H1 (cell line): ENCODE measurements around the gene OGFOD3. TPM values are rescaled to one million over a fixed set of nuclear protein-coding genes. Genes with fewer than 3 reads are reported as not detected.

Experiments
- CTCF ChIA-PET: fragments of 300-600 bp; sonication (Branson Sonifier 250); formaldehyde crosslinking; loops from one replicate; lab custom pipeline; 2021; ENCODE audit not compliant: partially characterized antibody; lab: Charles Lee
- POLR2A ChIA-PET: fragments of 300-600 bp; sonication (Branson Sonifier 250); formaldehyde crosslinking; loops from one replicate; lab custom pipeline; 2021; ENCODE audit warnings: inconsistent platforms; ENCODE audit not compliant: partially characterized antibody; lab: Charles Lee
- DNase-seq, 2 experiments: peaks; one replicate each; pipeline versions ENCODE4 v3.0.0 to v3.0.0-alpha.2; 2010 to 2022; ENCODE audit warnings: low spot score in 2 of 2, low read depth in 1 of 2, mixed read lengths in 1 of 2
- FAIRE-seq: peaks from 2 replicates; lab custom pipeline; 2011; peaks lifted over from hg19 to GRCh38; lab: Jason Lieb, UNC
- H2AFZ ChIP-seq: 2 replicates; pipeline ENCODE4 v1.8.1; 2012; ENCODE audit warnings: low read length, inconsistent platforms
- H2AK5ac ChIP-seq: 2 replicates; pipeline ENCODE4 v1.6.1; 2013; ENCODE audit warnings: low read depth, low read length
- H2BK120ac ChIP-seq: replicated peaks from 2 replicates; pipeline ENCODE3; 2013; ENCODE audit warnings: low read depth, low read length, inconsistent platforms
- H2BK12ac ChIP-seq: 2 replicates; pipeline ENCODE4 v1.6.1; 2013; ENCODE audit warnings: low read depth, low read length
- H2BK15ac ChIP-seq: 2 replicates; pipeline ENCODE4 v1.6.1; 2013; ENCODE audit warnings: low read length
- H2BK20ac ChIP-seq: 2 replicates; pipeline ENCODE4 v1.6.1; 2013; ENCODE audit warnings: low read length
- H2BK5ac ChIP-seq: 2 replicates; pipeline ENCODE4 v1.6.1; 2013; ENCODE audit warnings: low read depth, low read length
- H3K14ac ChIP-seq: 2 replicates; pipeline ENCODE4 v1.6.1; 2013; ENCODE audit warnings: inconsistent platforms; ENCODE audit not compliant: insufficient read length
- H3K18ac ChIP-seq: 2 replicates; pipeline ENCODE4 v1.6.1; 2013; ENCODE audit warnings: low read length; ENCODE audit errors: extremely low read depth
- H3K23ac ChIP-seq: 2 replicates; pipeline ENCODE4 v1.6.1; 2013; ENCODE audit warnings: inconsistent platforms; ENCODE audit not compliant: insufficient read length
- H3K23me2 ChIP-seq: 2 replicates; pipeline ENCODE4 v1.6.1; 2013; ENCODE audit warnings: low read depth, low read length
- H3K27ac ChIP-seq: 2 replicates; pipeline ENCODE4 v1.6.1; 2011; ENCODE audit warnings: low read depth, low read length, inconsistent platforms
- H3K27me3 ChIP-seq, 4 experiments: replicated peaks in 1 of 4; 1 replicate in 1 of 4; 2 replicates in 3 of 4; pipeline versions ENCODE4 v1.6.1 to v1.8.1; 2011 to 2013; ENCODE audit warnings: low read length in 3 of 4, mild to moderate bottlenecking in 3 of 4, inconsistent platforms in 2 of 4, mixed read lengths in 2 of 4, moderate library complexity in 1 of 4; ENCODE audit not compliant: control insufficient read depth in 3 of 4, insufficient read depth in 3 of 4; ENCODE audit errors: extremely low read depth in 1 of 4
- H3K36me3 ChIP-seq, 4 experiments: 2 replicates each; pipeline versions ENCODE4 v1.6.1 to v1.8.1; 2011 to 2013; ENCODE audit warnings: mild to moderate bottlenecking in 4 of 4, low read length in 3 of 4, moderate library complexity in 2 of 4, control low read depth in 1 of 4, inconsistent platforms in 1 of 4; ENCODE audit not compliant: insufficient read depth in 4 of 4, control insufficient read depth in 2 of 4
- H3K4ac ChIP-seq: replicated peaks from 2 replicates; pipeline ENCODE3; 2013; ENCODE audit warnings: low read length, low read depth, mixed read lengths, inconsistent platforms; ENCODE audit not compliant: insufficient read length
- H3K4me1 ChIP-seq, 4 experiments: replicated peaks in 1 of 4; 1 replicate in 1 of 4; 2 replicates in 3 of 4; pipeline versions ENCODE4 v1.6.1 to v1.8.1; 2011 to 2013; ENCODE audit warnings: low read length in 3 of 4, inconsistent platforms in 2 of 4, mixed read lengths in 1 of 4; ENCODE audit not compliant: insufficient read depth in 4 of 4, control insufficient read depth in 3 of 4
- H3K4me2 ChIP-seq, 2 experiments: 2 replicates each; pipeline versions ENCODE4 v1.6.1 to v1.8.1; 2011 to 2013; ENCODE audit warnings: low read depth in 2 of 2, low read length in 2 of 2, control low read depth in 1 of 2, inconsistent platforms in 1 of 2, mild to moderate bottlenecking in 1 of 2; ENCODE audit not compliant: insufficient read depth in 1 of 2
- H3K4me3 ChIP-seq, 4 experiments: fragments of 200-600, 300-600 bp in 1 of 4; sonication (generic), shearing (Covaris generic), sonication (Bioruptor Twin) in 1 of 4; 2 replicates each; pipeline versions ENCODE4 v1.5.1 to v1.8.1; 2011 to 2016; ENCODE audit warnings: low read length in 4 of 4, low read depth in 3 of 4, control low read depth in 2 of 4, inconsistent platforms in 2 of 4, mild to moderate bottlenecking in 2 of 4, mixed read lengths in 1 of 4, moderate library complexity in 1 of 4; ENCODE audit not compliant: insufficient read depth in 2 of 4; ENCODE audit errors: extremely low read depth in 1 of 4
- H3K56ac ChIP-seq: replicated peaks from 2 replicates; pipeline ENCODE3; 2013; ENCODE audit warnings: low read depth, mild to moderate bottlenecking, mixed read lengths, low read length, inconsistent platforms; ENCODE audit not compliant: insufficient read length
- H3K79me1 ChIP-seq: 2 replicates; pipeline ENCODE4 v1.6.1; 2013; ENCODE audit warnings: low read depth, low read length, control low read depth
- H3K79me2 ChIP-seq, 2 experiments: 2 replicates each; pipeline versions ENCODE4 v1.6.1 to v1.8.1; 2012 to 2013; ENCODE audit warnings: low read length in 2 of 2, mild to moderate bottlenecking in 2 of 2, inconsistent platforms in 1 of 2; ENCODE audit not compliant: insufficient read depth in 2 of 2, control insufficient read depth in 1 of 2
- H3K9ac ChIP-seq, 4 experiments: replicated peaks in 1 of 4; 1 replicate in 1 of 4; 2 replicates in 3 of 4; pipeline versions ENCODE4 v1.6.1 to v1.8.1; 2011 to 2013; ENCODE audit warnings: low read depth in 3 of 4, low read length in 3 of 4, control low read depth in 2 of 4, mild to moderate bottlenecking in 2 of 4, moderate library complexity in 2 of 4, inconsistent platforms in 1 of 4; ENCODE audit errors: extremely low read depth in 1 of 4
- H3K9me3 ChIP-seq, 2 experiments: 2 replicates each; pipeline versions ENCODE4 v1.6.1 to v1.8.1; 2012 to 2013; ENCODE audit warnings: mild to moderate bottlenecking in 2 of 2, moderate library complexity in 2 of 2, control low read depth in 1 of 2, inconsistent platforms in 1 of 2, low read depth in 1 of 2, low read length in 1 of 2, mixed read lengths in 1 of 2; ENCODE audit not compliant: insufficient read depth in 2 of 2
- H4K20me1 ChIP-seq, 2 experiments: replicated peaks in 1 of 2; 2 replicates each; pipeline versions ENCODE3 to v1.8.1; 2011 to 2013; ENCODE audit warnings: inconsistent platforms in 2 of 2, low read length in 2 of 2, mild to moderate bottlenecking in 1 of 2; ENCODE audit not compliant: insufficient read depth in 2 of 2, control insufficient read depth in 1 of 2
- H4K5ac ChIP-seq: 2 replicates; pipeline ENCODE4 v1.6.1; 2013; ENCODE audit warnings: low read length, low read depth, mixed read lengths, inconsistent platforms; ENCODE audit not compliant: insufficient read length
- H4K8ac ChIP-seq: 2 replicates; pipeline ENCODE4 v1.8.0; 2013; ENCODE audit warnings: mild to moderate bottlenecking, moderate library complexity, low read length, inconsistent platforms; ENCODE audit not compliant: insufficient read depth; ENCODE audit errors: extremely low read depth
- H4K91ac ChIP-seq: replicated peaks from 2 replicates; pipeline ENCODE3; 2013; ENCODE audit warnings: low read length, mixed read lengths, inconsistent platforms; ENCODE audit not compliant: insufficient read length
- CHD1 ChIP-seq: IDR thresholded peaks from 2 replicates; pipeline ENCODE4 v1.6.1; 2012; ENCODE audit warnings: low read depth, low read length, improper control_type of control experiment
- WGBS, 2 experiments: shearing (Covaris generic) in 1 of 2; methylation state at CpG; one replicate each; pipeline versions ENCODE4 v1.1.6 to v1.1.7; 2013 to 2015; ENCODE audit warnings: low lambda C conversion rate in 2 of 2, mixed read lengths in 2 of 2, inconsistent platforms in 1 of 2, low coverage in 1 of 2, missing lambda C conversion rate in 1 of 2; ENCODE audit not compliant: insufficient replicate concordance in 2 of 2, insufficient coverage in 1 of 2, insufficient read length in 1 of 2; ENCODE audit errors: extremely low coverage in 1 of 2, missing lambda C conversion rate in 1 of 2; 5-methylcytosine and 5-hydroxymethylcytosine counted together
- polyA plus RNA-seq, 7 experiments: library from polyadenylated mRNA; depleted of rRNA in 3 of 7; stranded (reverse) in 5 of 7; unstranded in 2 of 7; fragments of >200 nt in 5 of 7; fragments of 200-250 nt in 2 of 7; gene quantifications; 1 replicate in 5 of 7; 2 replicates in 1 of 7; 4 replicates in 1 of 7; pipeline versions ENCODE4 v1.2.1 to v1.2.3, GENCODE V29; 2011 to 2013; ENCODE audit warnings: missing spikeins in 2 of 7, mixed read lengths in 2 of 7
- total RNA-seq: library from RNA; stranded (reverse); fragmentation: NEBNext Ultra II Directional; extraction: Animal tissue kit (Norgen Biotek cat#: 25700); gene quantifications from 2 replicates; pipeline ENCODE4 v1.2.1, GENCODE V29; 2021

OGFOD3 gene
- total and polyA plus RNA-seq, 2 of the 8 experiments (the other 6 are each of a cell fraction or from before 2014, with no cell fraction given) = 21.1 to 21.8 TPM

- H4K8ac ChIP-seq = no peak overlapping the region
- H3K14ac ChIP-seq = no peak overlapping the region
- no peak overlapping the region for H3K56ac ChIP-seq
- H4K5ac ChIP-seq = no peak overlapping the region
- H2BK12ac ChIP-seq = no peak overlapping the region
- no peak overlapping the region for H2BK20ac ChIP-seq
- no peak overlapping the region for H2AFZ ChIP-seq
- no peak overlapping the region; the same call in 1 of the 2 replicates for H2AK5ac ChIP-seq
- no peak for TF ChIP-seq CHD1
- 0 out of 8 replicates have a peak, but pooled peaks cover 0 to 2% (median 0%) of the 10 kb centered on the region in 4 experiments for H3K36me3 ChIP-seq
- H3K27ac ChIP-seq = no peak overlapping the region
- no peak overlapping the region for H4K91ac ChIP-seq
- H3K79me1 ChIP-seq = no peaks in the 10 kb centered on the region
- peaks cover 0 to 1% of the 10 kb centered on the region in 2 experiments for H4K20me1 ChIP-seq
- no peak overlapping the region for H3K18ac ChIP-seq
- peaks cover 0 to 9% (median 5%) of the 10 kb centered on the region in 4 experiments; a peak in 5 of 7 replicates for H3K4me1 ChIP-seq
- H2BK120ac ChIP-seq = no peak overlapping the region
- no peak overlapping the region for H3K4me3 ChIP-seq
- H3K4ac ChIP-seq = no peak overlapping the region
- DNase-seq (no peak), FAIRE-seq (no peak)
- H3K79me2 ChIP-seq = no peaks in the 10 kb centered on the region
- WGBS, 2 experiments = 84% methylated on average over 3 of the region's 3 CpGs; no CpG with 5 or more reads in 1 of the 2 experiments
- ChIA-PET CTCF (interaction anchor here (0.8 to 1.7 kb wide), 2 partner anchors 33 to 171 kb away, joined by 3 read pairs; no protein-coding TSS in a partner anchor), POLR2A (no interaction called here)
- no peaks in the 10 kb centered on the region for H3K23me2 ChIP-seq
- no peaks in the 10 kb centered on the region for H3K9me3 ChIP-seq
- no peak overlapping the region for H3K23ac ChIP-seq
- no peak overlapping the region for H2BK5ac ChIP-seq
- H3K27me3 ChIP-seq = no peaks in the 10 kb centered on the region
- H3K4me2 ChIP-seq = no peak overlapping the region
- H3K9ac ChIP-seq = no peak overlapping the region; a peak in 1 of 7 replicates
- no peak overlapping the region for H2BK15ac ChIP-seq
These were observed 30.7 kb downstream of the OGFOD3 start for GRCh38 chr17:82387705-82388106.
